Colonic mucosa (tissue), 4 donors: ENCODE measurements around the gene UBE2Z. TPM values are rescaled to one million over a fixed set of nuclear protein-coding genes. Genes with fewer than 3 reads are reported as not detected.
A peak's percentile ranks its signal among the peaks of the same experiment; 100 is the strongest.

Experiments used
- DNase-seq: peaks from one replicate; pipeline ENCODE4 v3.0.0-alpha.2; 2020
- H3K27ac ChIP-seq: fragments of 200-600 bp; one replicate; pipeline ENCODE4 v1.8.0; 2021
- H3K27me3 ChIP-seq: fragments of 200-600 bp; one replicate; pipeline ENCODE4 v1.8.0; 2021
- H3K36me3 ChIP-seq: fragments of 200-600 bp; one replicate; pipeline ENCODE4 v1.8.0; 2021
- H3K4me1 ChIP-seq: fragments of 200-600 bp; one replicate; pipeline ENCODE4 v1.8.0; 2021; ENCODE audit warnings: mild to moderate bottlenecking
- H3K4me3 ChIP-seq: fragments of 200-600 bp; one replicate; pipeline ENCODE4 v1.8.0; 2021
- H3K9ac ChIP-seq, 2 donors: one replicate each; pipeline ENCODE4 v1.7.0; 2013; ENCODE audit warnings: control low read depth in 2 of 2, low read depth in 2 of 2, low read length in 2 of 2
- H3K9me3 ChIP-seq: fragments of 200-600 bp; one replicate; pipeline ENCODE4 v1.8.0; 2021
- CTCF ChIP-seq: fragments of 200-600 bp; IDR thresholded peaks from one replicate; pipeline ENCODE4 v1.8.0; 2022; ENCODE audit warnings: antibody characterized with exemption, mild to moderate bottlenecking
- intact Hi-C: fragments of 100-400 bp; cut with DNase I; formaldehyde crosslinking; loops from one replicate; pipeline ENCODE4 v1.14.1; 2022
- total RNA-seq, 2 donors: library from RNA; stranded (reverse); fragmentation: NEBNext Ultra II Directional in 1 of 2; extraction: Animal tissue kit (Norgen Biotek cat#: 25700) in 1 of 2; gene quantifications; one replicate each; pipeline ENCODE4 v1.2.1, GENCODE V29; 2021
- donor health status: healthy.
- donor health status: DM: no; HTN: no; CAD: no.
- donor health status: DM: no; HTN: no; CAD: no.

The UBE2Z gene
- total RNA-seq, 2 donors from 2014 or later: 68.1 to 68.8 TPM

- DNase-seq: peak; percentile 73
- Histone ChIP-seq H3K27me3 (no peaks in the 10 kb centered on the region), H3K9ac (no peak overlapping the region), H3K4me1 (no peaks in the 10 kb centered on the region), H3K27ac (no peak overlapping the region), H3K36me3 (no peaks in the 10 kb centered on the region), H3K4me3 (no peak overlapping the region), H3K9me3 (no peaks in the 10 kb centered on the region)
- intact Hi-C loops: loop anchor here (2.0 to 5.0 kb wide), 2 partner anchors 157 to 200 kb away; partner anchors contain the start of genes PRAC1 and PRAC2
- TF ChIP-seq CTCF: peak; percentile 92
Measured at GRCh38 chr17:48878920-48879898, 29.0 kb upstream of the UBE2Z start.

GRCh38 chr17:48882272-48882671 is 25.9 kb upstream of the UBE2Z start:
- no peak overlapping the region for H3K9ac ChIP-seq
- H3K9me3 ChIP-seq: no peaks in the 10 kb centered on the region
- H3K4me3 ChIP-seq: no peak overlapping the region
- no peaks in the 10 kb centered on the region for H3K4me1 ChIP-seq
- H3K27ac ChIP-seq: no peak overlapping the region
- TF ChIP-seq CTCF: no peak
- intact Hi-C loops: no loop called here
- no peaks in the 10 kb centered on the region for H3K27me3 ChIP-seq
- H3K36me3 ChIP-seq: no peaks in the 10 kb centered on the region
- no peak for DNase-seq

GRCh38 chr17:48883171-48883570 is 25.0 kb upstream of the UBE2Z start:
- Histone ChIP-seq H3K27ac (no peak overlapping the region), H3K9me3 (no peaks in the 10 kb centered on the region), H3K9ac (no peak overlapping the region), H3K27me3 (no peaks in the 10 kb centered on the region), H3K36me3 (no peaks in the 10 kb centered on the region), H3K4me1 (no peaks in the 10 kb centered on the region), H3K4me3 (no peak overlapping the region)
- no peak for DNase-seq
- TF ChIP-seq CTCF: no peak
- intact Hi-C loops: no loop called here

- peaks cover 7% of the 10 kb centered on the region for H3K4me1 ChIP-seq
- H3K9me3 ChIP-seq: no peaks in the 10 kb centered on the region
- no peak overlapping the region for H3K9ac ChIP-seq
- no peak for TF ChIP-seq CTCF
- intact Hi-C loops: no loop called here
- no peaks in the 10 kb centered on the region for H3K36me3 ChIP-seq
- no peaks in the 10 kb centered on the region for H3K27me3 ChIP-seq
- H3K27ac ChIP-seq: no peak overlapping the region
- no peak overlapping the region for H3K4me3 ChIP-seq
- no peak for DNase-seq
Measured at GRCh38 chr17:48890086-48890485, 18.1 kb upstream of the UBE2Z start.

GRCh38 chr17:48892940-48893645 is 15.1 kb upstream of the UBE2Z start:
- no peaks in the 10 kb centered on the region for H3K36me3 ChIP-seq
- H3K9me3 ChIP-seq: no peaks in the 10 kb centered on the region
- peak overlapping the region; percentile 81 for H3K27ac ChIP-seq
- intact Hi-C loops: no loop called here
- TF ChIP-seq CTCF: no peak
- H3K27me3 ChIP-seq: no peaks in the 10 kb centered on the region
- H3K4me3 ChIP-seq: peak overlapping the region; percentile 81
- DNase-seq: no peak
- peaks cover 7% of the 10 kb centered on the region for H3K4me1 ChIP-seq
- H3K9ac ChIP-seq: peak overlapping the region; percentile 85 to 100
